ENCODE data around the gene PGAP3.

Gene PGAP3

GRCh38 chr17:39624313-39624712 lies 63.5 kb downstream of the PGAP3 start:
- in situ Hi-C loops (cut with MboI; ENCODE audit: low sequenced_read_pairs): no loop called here

GRCh38 chr17:39623356-39623950 lies 64.4 kb downstream of the PGAP3 start:
- in situ Hi-C loops (cut with MboI; ENCODE audit: low sequenced_read_pairs): no loop called here

DNA sequence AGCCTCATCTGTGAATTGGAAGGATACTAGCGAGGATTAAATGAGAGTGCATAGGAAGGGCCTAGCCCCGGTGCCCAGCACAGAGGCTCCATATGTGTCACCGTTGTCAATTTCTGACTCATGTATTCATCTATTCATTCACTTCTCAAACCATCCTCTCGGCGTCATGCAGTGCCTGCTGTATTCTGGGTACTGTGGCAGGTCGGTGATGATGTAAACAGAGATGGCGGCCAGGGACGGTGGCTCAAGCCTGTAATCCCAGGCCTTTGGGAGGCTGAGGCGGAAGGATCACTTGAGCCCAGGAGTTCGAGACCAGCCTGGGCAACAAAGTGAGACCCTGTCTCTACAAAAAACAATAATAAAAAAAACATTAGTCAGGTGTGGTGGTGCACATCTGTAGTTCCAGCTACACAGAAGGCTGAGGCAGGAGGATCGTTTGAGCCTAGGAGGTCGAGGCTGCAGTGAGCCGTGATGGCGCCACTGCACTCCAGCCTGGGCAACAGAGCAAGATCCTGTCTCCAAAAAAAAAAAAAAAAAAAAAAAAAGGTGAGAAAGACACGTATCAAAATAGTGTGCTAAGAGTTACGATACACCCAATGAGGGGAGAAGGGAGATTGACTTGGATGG lies 65.4 kb downstream of the PGAP3 start:
- in situ Hi-C loops (cut with MboI; ENCODE audit: low sequenced_read_pairs): no loop called here

DNA sequence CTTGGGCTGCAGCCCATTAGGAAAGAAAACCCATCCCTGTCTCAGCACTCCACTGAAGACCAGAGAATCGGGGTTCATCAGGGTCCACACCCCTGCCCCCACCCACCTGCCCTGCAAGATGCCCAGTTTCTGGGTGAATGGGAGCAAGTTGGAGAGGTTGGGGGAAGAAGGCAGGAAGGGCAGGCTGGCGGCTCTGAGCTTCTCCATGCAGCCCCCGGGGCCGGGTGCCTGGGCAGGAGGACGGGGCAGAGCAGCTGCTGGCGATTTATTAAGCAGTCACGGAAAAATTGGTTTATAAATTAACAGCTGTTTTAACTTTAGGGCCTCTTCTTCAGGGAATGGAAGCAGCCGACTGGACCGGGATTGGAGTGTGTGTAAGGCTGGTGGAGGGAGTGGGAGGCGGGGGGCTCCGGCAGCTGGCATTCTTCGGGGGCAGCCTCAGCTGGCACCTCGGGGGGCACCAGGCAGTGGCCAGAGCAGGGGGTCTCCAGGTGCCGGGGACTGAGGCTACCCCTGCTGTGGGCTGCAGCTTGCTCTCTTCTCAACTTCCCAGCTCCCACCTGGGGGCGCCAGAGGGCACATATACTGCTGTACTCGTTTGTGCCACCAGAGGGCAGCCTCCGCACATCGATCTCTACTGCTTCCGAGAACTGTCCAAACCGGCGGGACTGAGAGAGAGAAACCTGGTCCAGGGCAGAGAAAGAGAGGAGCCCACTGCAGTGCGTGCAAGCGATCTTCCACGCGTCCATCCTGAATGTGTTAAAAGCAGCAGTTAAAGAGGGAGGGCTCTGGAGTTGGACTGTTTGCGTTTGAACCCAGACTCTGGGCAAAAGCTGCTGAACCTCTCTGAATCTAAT lies 66.1 kb downstream of the PGAP3 start:
- in situ Hi-C loops (cut with MboI; ENCODE audit: low sequenced_read_pairs): no loop called here
